ENCODE data around the gene CYRIA. TPM values are rescaled to one million over a fixed set of nuclear protein-coding genes. Genes with fewer than 3 reads are reported as not detected.

The CYRIA gene
- total and polyA plus RNA-seq, 11 donors: 0.86 to 19.9 (median 2.7) TPM

- no peaks in the 10 kb centered on the region for H3K9me3 ChIP-seq
- intact Hi-C loops (cut with DNase I): no loop called here
- H3K27ac ChIP-seq: peak overlapping the region in 10 of 12 donors; percentile 2 to 85 (median 24)
- H3K4me3 ChIP-seq: no peak overlapping the region
- TF ChIP-seq, protein P1, sequence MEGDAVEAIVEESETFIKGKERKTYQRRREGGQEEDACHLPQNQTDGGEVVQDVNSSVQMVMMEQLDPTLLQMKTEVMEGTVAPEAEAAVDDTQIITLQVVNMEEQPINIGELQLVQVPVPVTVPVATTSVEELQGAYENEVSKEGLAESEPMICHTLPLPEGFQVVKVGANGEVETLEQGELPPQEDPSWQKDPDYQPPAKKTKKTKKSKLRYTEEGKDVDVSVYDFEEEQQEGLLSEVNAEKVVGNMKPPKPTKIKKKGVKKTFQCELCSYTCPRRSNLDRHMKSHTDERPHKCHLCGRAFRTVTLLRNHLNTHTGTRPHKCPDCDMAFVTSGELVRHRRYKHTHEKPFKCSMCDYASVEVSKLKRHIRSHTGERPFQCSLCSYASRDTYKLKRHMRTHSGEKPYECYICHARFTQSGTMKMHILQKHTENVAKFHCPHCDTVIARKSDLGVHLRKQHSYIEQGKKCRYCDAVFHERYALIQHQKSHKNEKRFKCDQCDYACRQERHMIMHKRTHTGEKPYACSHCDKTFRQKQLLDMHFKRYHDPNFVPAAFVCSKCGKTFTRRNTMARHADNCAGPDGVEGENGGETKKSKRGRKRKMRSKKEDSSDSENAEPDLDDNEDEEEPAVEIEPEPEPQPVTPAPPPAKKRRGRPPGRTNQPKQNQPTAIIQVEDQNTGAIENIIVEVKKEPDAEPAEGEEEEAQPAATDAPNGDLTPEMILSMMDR (IDR thresholded peaks at IDR 0.05): no peak
- no peak for TF ChIP-seq POLR2A (IDR thresholded peaks at IDR 0.05)
- H3K27me3 ChIP-seq: no peaks in the 10 kb centered on the region
- DNase-seq (no peak), ATAC-seq (peak in 1 of 4 donors; percentile 57)
- peaks cover 0 to 91% (median 31%) of the 10 kb centered on the region in 12 donors for H3K4me1 ChIP-seq
- no peaks in the 10 kb centered on the region for H3K36me3 ChIP-seq
- 78 to 83% (median 79%) methylated on average over 3 of the region's 3 CpGs for WGBS, 4 donors
Observed at GRCh38 chr2:16658076-16658739, 7.4 kb downstream of the CYRIA start.

DNA sequence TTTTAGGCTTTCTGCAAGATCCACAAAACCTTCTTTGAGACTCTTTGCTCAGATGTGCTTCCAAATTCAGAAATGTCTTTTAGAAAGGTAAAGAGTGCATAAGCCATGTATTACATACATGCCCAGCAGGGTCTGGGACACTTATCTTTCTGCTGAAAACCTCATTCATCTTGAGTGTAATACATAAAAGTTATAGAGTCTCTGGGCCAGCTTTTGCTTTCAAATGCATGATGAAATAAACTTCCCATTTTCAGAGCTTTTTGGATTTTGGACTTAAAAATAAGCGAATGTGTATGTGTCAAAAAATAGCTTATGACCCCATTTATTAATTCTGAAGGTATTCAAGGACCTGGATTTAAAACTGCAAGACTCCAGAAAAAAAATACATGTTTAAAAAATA lies 8.0 kb downstream of the CYRIA start:
- Histone ChIP-seq H3K27ac (peak overlapping the region in 9 of 12 donors; percentile 3 to 85 (median 44)), H3K36me3 (no peaks in the 10 kb centered on the region), H3K27me3 (no peaks in the 10 kb centered on the region), H3K9me3 (no peaks in the 10 kb centered on the region), H3K4me3 (no peak overlapping the region), H3K4me1 (peaks cover 0 to 91% (median 36%) of the 10 kb centered on the region in 12 donors)
- DNase-seq (no peak), ATAC-seq (no peak)
- no peak for TF ChIP-seq POLR2A (IDR thresholded peaks at IDR 0.05)
- TF ChIP-seq, protein P1 (IDR thresholded peaks at IDR 0.05): no peak
- intact Hi-C loops (cut with DNase I): no loop called here
- 86 to 91% (median 88%) methylated on average over 1 of the region's 1 CpG for WGBS, 4 donors

DNA sequence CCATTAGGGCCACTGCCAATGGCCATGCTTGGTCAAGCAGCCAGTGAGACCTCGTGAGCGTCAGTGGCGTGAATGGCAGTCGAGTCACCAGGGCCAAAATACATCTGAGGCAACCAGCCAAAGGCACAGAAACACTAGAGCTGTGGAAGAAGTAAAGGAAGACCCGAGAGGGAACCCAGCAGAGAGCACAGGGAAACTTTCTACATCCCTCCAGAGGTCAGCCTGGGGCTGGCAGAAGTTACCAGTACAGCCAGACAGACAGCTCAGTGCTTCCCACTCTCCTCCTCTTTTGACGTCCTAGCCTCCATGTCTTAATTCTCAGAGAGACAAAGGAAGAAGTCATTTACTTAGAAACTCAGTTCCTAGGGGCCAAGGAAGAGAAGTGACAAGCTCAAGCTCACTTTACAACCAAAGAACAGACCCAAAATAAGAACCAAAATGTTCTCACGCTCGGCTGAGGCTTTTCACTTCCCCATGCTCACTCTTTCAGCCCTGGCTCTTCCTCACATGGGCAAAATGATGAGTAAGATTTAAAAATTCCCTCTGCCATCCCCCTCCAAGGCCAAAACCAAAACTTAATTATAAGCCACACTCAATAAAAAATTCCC lies 8.7 kb downstream of the CYRIA start:
- ATAC-seq (peak; percentile 38 to 78 (median 65)), DNase-seq (peak in 3 of 5 donors; percentile 38 to 56 (median 39))
- H3K36me3 ChIP-seq: no peaks in the 10 kb centered on the region
- peaks cover 0 to 91% (median 42%) of the 10 kb centered on the region in 12 donors for H3K4me1 ChIP-seq
- intact Hi-C loops (cut with DNase I): no loop called here
- no peaks in the 10 kb centered on the region for H3K27me3 ChIP-seq
- H3K4me3 ChIP-seq: no peak overlapping the region
- H3K9me3 ChIP-seq: no peaks in the 10 kb centered on the region
- TF ChIP-seq POLR2A (IDR thresholded peaks at IDR 0.05): no peak
- TF ChIP-seq, protein P1 (IDR thresholded peaks at IDR 0.05): no peak
- H3K27ac ChIP-seq: peak overlapping the region in 11 of 12 donors; percentile 0 to 85 (median 44)
- 52 to 81% (median 70%) methylated on average over 8 of the region's 8 CpGs for WGBS, 4 donors

GRCh38 chr2:16655905-16656642 lies 9.6 kb downstream of the CYRIA start:
- WGBS, 4 donors: 86 to 92% (median 87%) methylated on average over 4 of the region's 4 CpGs
- H3K4me3 ChIP-seq: no peak overlapping the region
- intact Hi-C loops (cut with DNase I): no loop called here
- DNase-seq: no peak
- no peak for TF ChIP-seq POLR2A (IDR thresholded peaks at IDR 0.05)
- TF ChIP-seq, protein P1 (IDR thresholded peaks at IDR 0.05): no peak
- no peaks in the 10 kb centered on the region for H3K36me3 ChIP-seq
- peak overlapping the region in 9 of 12 donors; percentile 0 to 85 (median 51) for H3K27ac ChIP-seq
- no peaks in the 10 kb centered on the region for H3K9me3 ChIP-seq
- ATAC-seq: no peak
- no peaks in the 10 kb centered on the region for H3K27me3 ChIP-seq
- H3K4me1 ChIP-seq: peaks cover 0 to 98% (median 48%) of the 10 kb centered on the region in 12 donors

Measured in heart left ventricle (tissue), 16 donors.